ENCODE results near the gene NRG3.

The NRG3 gene

DNA sequence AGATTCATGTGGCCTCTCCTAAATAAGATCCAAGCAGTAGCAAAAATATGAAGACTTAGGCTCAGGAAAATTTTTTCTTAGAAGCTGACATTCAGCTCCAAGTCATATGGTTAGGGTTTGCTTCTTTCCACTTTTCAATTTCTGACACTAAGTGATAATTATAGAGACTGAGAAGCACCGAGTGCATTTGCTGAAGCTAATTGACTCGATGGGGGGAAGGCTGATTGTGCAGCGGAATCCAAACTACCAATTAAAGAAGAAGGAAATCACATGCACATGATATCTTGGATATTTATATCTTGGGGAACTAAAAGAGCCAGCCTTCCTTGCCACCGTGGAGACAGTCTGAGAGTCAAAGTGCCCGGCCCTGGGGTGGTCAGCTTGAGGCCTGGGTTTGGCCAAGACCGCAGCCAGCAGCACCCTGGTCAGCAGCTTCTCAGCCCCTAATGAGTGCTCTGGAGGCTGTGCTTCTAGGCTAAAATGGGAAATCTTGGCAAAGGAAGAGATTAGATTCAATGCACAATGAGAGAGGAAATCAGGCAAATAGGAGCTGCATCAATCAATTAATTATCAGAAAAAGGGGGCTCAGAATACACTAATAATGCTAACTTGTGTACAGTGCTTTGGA, 589.3 kb downstream of the NRG3 start:
- TF ChIP-seq, protein P1, sequence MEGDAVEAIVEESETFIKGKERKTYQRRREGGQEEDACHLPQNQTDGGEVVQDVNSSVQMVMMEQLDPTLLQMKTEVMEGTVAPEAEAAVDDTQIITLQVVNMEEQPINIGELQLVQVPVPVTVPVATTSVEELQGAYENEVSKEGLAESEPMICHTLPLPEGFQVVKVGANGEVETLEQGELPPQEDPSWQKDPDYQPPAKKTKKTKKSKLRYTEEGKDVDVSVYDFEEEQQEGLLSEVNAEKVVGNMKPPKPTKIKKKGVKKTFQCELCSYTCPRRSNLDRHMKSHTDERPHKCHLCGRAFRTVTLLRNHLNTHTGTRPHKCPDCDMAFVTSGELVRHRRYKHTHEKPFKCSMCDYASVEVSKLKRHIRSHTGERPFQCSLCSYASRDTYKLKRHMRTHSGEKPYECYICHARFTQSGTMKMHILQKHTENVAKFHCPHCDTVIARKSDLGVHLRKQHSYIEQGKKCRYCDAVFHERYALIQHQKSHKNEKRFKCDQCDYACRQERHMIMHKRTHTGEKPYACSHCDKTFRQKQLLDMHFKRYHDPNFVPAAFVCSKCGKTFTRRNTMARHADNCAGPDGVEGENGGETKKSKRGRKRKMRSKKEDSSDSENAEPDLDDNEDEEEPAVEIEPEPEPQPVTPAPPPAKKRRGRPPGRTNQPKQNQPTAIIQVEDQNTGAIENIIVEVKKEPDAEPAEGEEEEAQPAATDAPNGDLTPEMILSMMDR (IDR thresholded peaks at IDR 0.05; ENCODE audit: low read length, missing control alignments): no peak
- no peak for DNase-seq (ENCODE audit: low read depth)
- no peak overlapping the region for H3K4me3 ChIP-seq (replicated peaks; ENCODE audit: low read depth, low read length)

DNA sequence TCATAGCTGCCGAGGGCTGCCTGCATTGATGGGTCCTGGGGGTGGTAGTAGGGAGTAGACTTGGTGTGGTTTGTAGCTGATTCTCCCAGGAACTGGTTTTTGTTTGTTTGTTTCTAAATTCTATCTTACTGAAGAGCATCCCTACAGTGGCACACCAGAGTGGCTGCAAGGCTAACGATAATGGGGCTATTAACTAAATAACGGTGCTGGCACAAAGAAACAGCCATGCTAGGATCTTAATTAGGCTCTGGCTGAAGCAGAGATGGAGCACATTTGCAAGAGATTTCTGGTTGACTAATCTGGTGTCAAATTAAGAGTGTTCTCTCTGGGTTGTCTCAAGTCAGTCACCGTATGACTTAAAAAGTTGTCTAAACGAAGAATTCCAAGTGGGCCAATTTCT, 590.0 kb downstream of the NRG3 start:
- TF ChIP-seq, protein P1 (IDR thresholded peaks at IDR 0.05; ENCODE audit: low read length, missing control alignments): no peak
- no peak for DNase-seq (ENCODE audit: low read depth)
- no peak overlapping the region for H3K4me3 ChIP-seq (replicated peaks; ENCODE audit: low read depth, low read length)

DNA sequence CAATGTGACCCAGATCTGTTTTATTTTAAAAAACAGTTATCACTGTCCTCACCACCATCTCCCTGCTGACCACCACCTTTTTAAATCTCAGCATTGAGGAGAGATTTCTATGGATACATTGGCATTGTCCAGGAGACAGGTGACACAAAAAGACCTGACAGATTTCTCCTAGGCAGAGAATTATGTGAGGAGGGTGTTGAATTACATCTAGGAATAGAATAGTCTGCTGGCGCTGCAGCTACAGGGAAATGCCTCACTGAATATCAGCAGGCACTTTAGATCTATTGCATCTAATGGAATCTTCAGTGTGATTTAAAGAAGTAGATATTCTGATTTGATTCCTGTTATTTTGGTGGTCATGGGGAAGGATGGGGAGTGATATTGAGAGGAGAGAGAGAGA, 593.5 kb downstream of the NRG3 start:
- no peak for DNase-seq (ENCODE audit: low read depth)
- TF ChIP-seq, protein P1 (IDR thresholded peaks at IDR 0.05; ENCODE audit: low read length, missing control alignments): no peak
- no peak overlapping the region for H3K4me3 ChIP-seq (replicated peaks; ENCODE audit: low read depth, low read length)

DNA sequence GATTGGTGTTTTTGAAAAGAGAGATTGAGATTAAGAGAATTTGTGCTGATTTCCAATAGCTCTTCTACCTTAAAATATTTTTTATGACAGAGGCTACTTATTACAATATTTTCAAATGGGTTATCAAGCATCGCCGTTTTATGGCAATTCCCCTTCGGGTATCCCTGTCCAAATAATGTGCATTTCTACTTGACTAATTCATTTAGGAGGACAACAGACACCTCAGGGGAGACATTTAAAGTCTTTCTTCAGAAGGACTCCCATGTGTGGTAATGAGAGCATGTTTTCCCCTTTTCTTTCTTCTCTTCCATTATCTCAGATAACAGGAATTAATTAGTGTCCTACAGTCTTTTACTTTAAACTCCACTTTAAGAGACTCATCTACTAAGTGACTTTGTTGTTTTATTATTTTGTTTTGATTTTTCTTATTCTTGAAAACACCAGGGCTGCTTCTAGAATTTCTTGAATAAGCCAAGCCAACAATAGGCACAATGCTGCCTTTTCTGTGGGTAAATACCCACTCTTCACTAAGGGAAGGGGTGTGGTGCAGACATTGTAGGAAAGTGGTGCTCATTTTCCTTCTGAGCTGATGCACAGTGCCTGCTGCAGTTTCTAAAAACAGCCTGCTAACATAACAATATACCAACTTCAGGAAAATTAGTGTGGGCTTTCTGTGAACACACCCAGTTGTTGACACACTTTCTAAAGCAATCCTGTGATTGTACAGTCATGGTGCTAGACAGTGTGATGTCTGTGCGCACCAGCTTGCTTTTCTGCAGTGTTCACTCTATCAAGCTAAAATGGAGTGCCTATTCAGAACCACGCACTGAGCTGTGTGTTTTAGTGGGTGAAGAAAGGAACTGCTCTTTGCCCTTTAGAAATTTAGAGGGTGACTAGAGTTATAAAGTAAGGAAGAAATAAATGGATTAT, 597.7 kb downstream of the NRG3 start:
- DNase-seq (ENCODE audit: low read depth): no peak
- no peak overlapping the region for H3K4me3 ChIP-seq (replicated peaks; ENCODE audit: low read depth, low read length)
- TF ChIP-seq, protein P1 (IDR thresholded peaks at IDR 0.05; ENCODE audit: low read length, missing control alignments): no peak

DNA sequence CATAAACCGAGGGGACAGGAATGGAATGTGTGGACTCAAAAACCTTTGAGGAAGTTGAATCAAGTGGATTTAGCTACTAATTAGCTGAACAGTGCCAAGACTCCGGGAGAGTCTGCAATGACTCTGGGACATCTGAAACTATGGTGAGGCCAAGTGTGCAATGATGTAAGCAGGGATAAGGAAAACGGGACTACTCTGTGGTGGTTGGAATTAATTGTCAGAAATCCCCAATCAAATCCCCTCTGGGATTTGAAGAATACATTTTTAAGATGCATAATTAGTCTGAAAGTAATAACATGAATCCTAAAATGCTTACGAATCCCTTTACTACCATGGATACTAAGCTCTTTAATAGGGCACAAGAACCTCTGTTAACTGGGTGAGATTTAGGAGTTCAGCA, 602.8 kb downstream of the NRG3 start:
- no peak overlapping the region for H3K4me3 ChIP-seq (replicated peaks; ENCODE audit: low read depth, low read length)
- TF ChIP-seq, protein P1 (IDR thresholded peaks at IDR 0.05; ENCODE audit: low read length, missing control alignments): no peak

DNA sequence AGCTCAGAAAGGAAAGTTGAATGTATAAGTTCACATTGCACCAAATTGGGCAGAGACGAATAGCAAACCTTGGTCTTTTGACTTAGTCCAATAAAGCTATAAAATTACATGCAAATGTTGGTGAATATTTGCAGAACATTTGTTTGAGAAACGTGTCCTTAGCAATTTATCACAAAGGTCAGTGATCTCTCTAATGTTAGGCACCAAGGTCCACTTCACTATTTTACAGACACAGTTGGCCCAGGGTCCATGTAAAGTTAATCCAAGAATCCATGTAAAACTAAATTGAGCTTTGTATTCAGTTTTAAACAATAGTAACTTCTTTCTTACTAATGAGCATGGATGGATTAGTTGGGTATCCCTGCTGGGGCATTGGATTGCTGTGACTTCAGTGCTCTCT, 617.7 kb downstream of the NRG3 start:
- DNase-seq (ENCODE audit: low read depth): no peak
- TF ChIP-seq, protein P1 (IDR thresholded peaks at IDR 0.05; ENCODE audit: low read length, missing control alignments): no peak
- H3K4me3 ChIP-seq (replicated peaks; ENCODE audit: low read depth, low read length): no peak overlapping the region

More for the DNA sequence above, 602.8 kb downstream of the NRG3 start:
- DNase-seq (ENCODE audit: low read depth): no peak

All from fibroblast of pulmonary artery (primary cell).